OCI-LY3 (cell line): ENCODE results near the gene C13orf46.

Source experiments
- CTCF ChIP-seq: fragments of 200-600, 300-600 bp; sonication (generic); IDR thresholded peaks from 2 replicates; pipeline ENCODE4 v1.5.1; 2014; ENCODE audit warnings: antibody characterized with exemption, low read length, low read depth
- EZH2phosphoT487 ChIP-seq: fragments of 200-600 bp; shearing (Covaris generic); IDR thresholded peaks from 2 replicates; pipeline ENCODE4 v1.6.1; 2018; ENCODE audit warnings: antibody characterized with exemption, mixed run types, low read depth

- TF ChIP-seq CTCF (no peak), EZH2phosphoT487 (no peak)
Measured at GRCh38 chr13:113945857-113946408, 27.9 kb downstream of the C13orf46 start.
